Subcutaneous abdominal adipose tissue (tissue), 5 donors: ENCODE measurements around the gene SCUBE1.

Experiments
- H3K27ac ChIP-seq: one replicate; pipeline ENCODE4 v1.7.0; 2013; ENCODE audit warnings: low read depth, mild to moderate bottlenecking, inconsistent platforms, low read length, moderate library complexity
- H3K27me3 ChIP-seq, 5 donors: one replicate each; pipeline ENCODE4 v1.7.0; 2013; ENCODE audit warnings: low read length in 5 of 5, inconsistent platforms in 1 of 5; ENCODE audit not compliant: control insufficient read depth in 5 of 5, insufficient read depth in 4 of 5
- H3K36me3 ChIP-seq, 5 donors: one replicate each; pipeline ENCODE4 v1.7.0; 2013; ENCODE audit warnings: low read length in 5 of 5; ENCODE audit not compliant: control insufficient read depth in 5 of 5, insufficient read depth in 5 of 5
- H3K4me1 ChIP-seq, 5 donors: one replicate each; pipeline ENCODE4 v1.7.0; 2013; ENCODE audit warnings: low read length in 5 of 5, mild to moderate bottlenecking in 3 of 5, moderate library complexity in 1 of 5; ENCODE audit not compliant: control insufficient read depth in 5 of 5, insufficient read depth in 5 of 5
- H3K4me3 ChIP-seq, 5 donors: one replicate each; pipeline ENCODE4 v1.7.0; 2013; ENCODE audit warnings: low read length in 5 of 5, low read depth in 1 of 5
- H3K9ac ChIP-seq, 5 donors: one replicate each; pipeline ENCODE4 v1.7.0; 2013; ENCODE audit warnings: low read length in 5 of 5, mild to moderate bottlenecking in 4 of 5, moderate library complexity in 3 of 5
- H3K9me3 ChIP-seq, 5 donors: one replicate each; pipeline ENCODE4 v1.7.0; 2013; ENCODE audit warnings: low read length in 5 of 5; ENCODE audit not compliant: control insufficient read depth in 5 of 5
- donor health status: healthy.
- donor health status: healthy.
- donor health status: healthy.
- donor health status: healthy.
- donor health status: healthy.

SCUBE1 gene

GRCh38 chr22:43244803-43245527 lies 98.2 kb downstream of the SCUBE1 start:
- Histone ChIP-seq H3K9ac (no peak overlapping the region), H3K27me3 (peaks cover 0 to 8% (median 0%) of the 10 kb centered on the region in 5 donors), H3K36me3 (no peaks in the 10 kb centered on the region), H3K4me1 (no peaks in the 10 kb centered on the region), H3K27ac (no peak overlapping the region), H3K9me3 (no peaks in the 10 kb centered on the region), H3K4me3 (no peak overlapping the region)

- Histone ChIP-seq H3K27ac (no peak overlapping the region), H3K9me3 (no peaks in the 10 kb centered on the region), H3K4me1 (peaks cover 0 to 4% (median under 1%) of the 10 kb centered on the region in 5 donors), H3K9ac (no peak overlapping the region), H3K36me3 (no peaks in the 10 kb centered on the region), H3K27me3 (peaks cover 0 to 10% (median 3%) of the 10 kb centered on the region in 5 donors), H3K4me3 (no peak overlapping the region)
Measured at GRCh38 chr22:43244402-43244801, 98.8 kb downstream of the SCUBE1 start.

GRCh38 chr22:43243324-43243723 lies 99.8 kb downstream of the SCUBE1 start:
- Histone ChIP-seq H3K9me3 (no peaks in the 10 kb centered on the region), H3K27me3 (peaks cover 0 to 11% (median 3%) of the 10 kb centered on the region in 5 donors), H3K27ac (no peak overlapping the region), H3K4me1 (peaks cover 2 to 15% (median 12%) of the 10 kb centered on the region in 5 donors), H3K9ac (no peak overlapping the region), H3K4me3 (no peak overlapping the region), H3K36me3 (no peaks in the 10 kb centered on the region)

- no peak overlapping the region for H3K27ac ChIP-seq
- H3K36me3 ChIP-seq, result no peaks in the 10 kb centered on the region
- H3K9me3 ChIP-seq, result no peaks in the 10 kb centered on the region
- no peak overlapping the region for H3K9ac ChIP-seq
- H3K27me3 ChIP-seq, result peaks cover 0 to 11% (median 3%) of the 10 kb centered on the region in 5 donors
- H3K4me3 ChIP-seq, result no peak overlapping the region
- H3K4me1 ChIP-seq, result peaks cover 2 to 20% (median 15%) of the 10 kb centered on the region in 5 donors
Measured at GRCh38 chr22:43242627-43243026, 100.5 kb downstream of the SCUBE1 start.

- H3K27me3 ChIP-seq, result peaks cover 0 to 11% (median 0%) of the 10 kb centered on the region in 5 donors
- H3K4me1 ChIP-seq, result peaks cover 2 to 20% (median 15%) of the 10 kb centered on the region in 5 donors
- H3K9ac ChIP-seq, result no peak overlapping the region
- H3K27ac ChIP-seq, result no peak overlapping the region
- no peak overlapping the region for H3K4me3 ChIP-seq
- no peaks in the 10 kb centered on the region for H3K36me3 ChIP-seq
- H3K9me3 ChIP-seq, result no peaks in the 10 kb centered on the region
Measured at GRCh38 chr22:43241699-43242386, 101.3 kb downstream of the SCUBE1 start.

- Histone ChIP-seq H3K36me3 (no peaks in the 10 kb centered on the region), H3K27ac (no peak overlapping the region), H3K4me3 (no peak overlapping the region), H3K4me1 (peaks cover 2 to 24% (median 15%) of the 10 kb centered on the region in 5 donors), H3K9ac (no peak overlapping the region), H3K27me3 (peaks cover 0 to 11% (median 2%) of the 10 kb centered on the region in 5 donors), H3K9me3 (no peaks in the 10 kb centered on the region)
Measured at GRCh38 chr22:43241138-43241597, 102.0 kb downstream of the SCUBE1 start.

- Histone ChIP-seq H3K4me3 (no peak overlapping the region), H3K9ac (no peak overlapping the region), H3K36me3 (no peaks in the 10 kb centered on the region), H3K4me1 (peaks cover 2 to 26% (median 15%) of the 10 kb centered on the region in 5 donors), H3K27ac (no peak overlapping the region), H3K9me3 (no peaks in the 10 kb centered on the region), H3K27me3 (peaks cover 0 to 14% (median 5%) of the 10 kb centered on the region in 5 donors)
Measured at GRCh38 chr22:43240614-43241013, 102.6 kb downstream of the SCUBE1 start.

- Histone ChIP-seq H3K27me3 (peaks cover 0 to 19% (median 9%) of the 10 kb centered on the region in 5 donors), H3K27ac (no peak overlapping the region)
Measured at GRCh38 chr22:43239956-43240355, 103.2 kb downstream of the SCUBE1 start.

GRCh38 chr22:43239193-43239780 lies 103.9 kb downstream of the SCUBE1 start:
- H3K27ac ChIP-seq, result no peak overlapping the region
- no peak overlapping the region for H3K9ac ChIP-seq
- peaks cover 0 to 19% (median 9%) of the 10 kb centered on the region in 5 donors for H3K27me3 ChIP-seq
- no peak overlapping the region for H3K4me3 ChIP-seq
- H3K36me3 ChIP-seq, result no peaks in the 10 kb centered on the region
- H3K9me3 ChIP-seq, result no peaks in the 10 kb centered on the region
- H3K4me1 ChIP-seq, result peaks cover 2 to 26% (median 15%) of the 10 kb centered on the region in 5 donors

More at GRCh38 chr22:43239956-43240355, 103.2 kb downstream of the SCUBE1 start:
- H3K4me3 ChIP-seq, result no peak overlapping the region
- H3K36me3 ChIP-seq, result no peaks in the 10 kb centered on the region
- peaks cover 2 to 26% (median 15%) of the 10 kb centered on the region in 5 donors for H3K4me1 ChIP-seq
- H3K9me3 ChIP-seq, result no peaks in the 10 kb centered on the region
- no peak overlapping the region for H3K9ac ChIP-seq
